Left hindlimb (tissue), 1 donor: Measurements from ENCODE around the gene HDGFL2.

Source experiments
- DNase-seq: peaks from one replicate; pipeline ENCODE4 v3.0.0-alpha.2; 2018

The HDGFL2 gene

GRCh38 chr19:4471403-4472173, 509 bp upstream of the HDGFL2 start:
- DNase-seq = peak; percentile 99

GRCh38 chr19:4473011-4473762, 1.1 kb downstream of the HDGFL2 start:
- DNase-seq = no peak

DNA sequence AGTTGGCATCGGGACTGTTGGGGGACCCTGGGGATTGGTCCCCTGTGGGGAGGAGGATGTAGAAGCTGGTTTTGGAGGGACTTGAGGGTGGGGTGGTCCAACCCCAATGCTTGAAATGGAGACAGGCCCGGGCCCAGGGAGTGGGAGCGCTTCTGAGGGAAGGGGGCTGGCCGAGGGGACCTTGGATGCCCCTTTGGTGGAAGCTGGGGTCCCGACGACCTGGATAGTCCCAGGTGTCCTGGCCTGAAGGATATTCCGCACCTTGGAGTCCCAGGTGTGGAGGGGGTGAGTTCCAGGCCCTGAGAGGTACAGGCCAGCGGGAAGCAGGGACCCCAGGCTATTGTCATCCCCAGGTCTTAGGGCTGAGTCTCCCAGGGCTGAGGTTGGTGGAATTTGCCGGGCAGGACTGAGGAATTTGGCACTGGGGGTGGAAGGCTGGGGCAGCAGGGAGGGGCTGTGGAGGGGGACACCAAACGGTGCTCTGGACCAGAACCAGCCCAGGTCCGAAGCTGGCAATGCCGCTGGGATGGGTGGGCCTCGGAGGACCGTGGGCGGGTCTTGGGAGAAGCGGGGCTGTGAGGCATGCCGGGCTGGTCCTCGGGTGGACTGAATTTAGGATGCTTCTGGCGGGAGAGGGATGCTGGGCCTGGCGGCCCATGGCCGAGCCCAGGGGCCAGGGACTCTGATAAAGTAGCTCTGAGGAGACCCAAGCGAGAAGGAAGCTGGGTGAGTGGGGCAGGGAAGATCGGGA, 1.8 kb downstream of the HDGFL2 start:
- DNase-seq = no peak

GRCh38 chr19:4474514-4475022, 2.5 kb downstream of the HDGFL2 start:
- peak; percentile 78 for DNase-seq

GRCh38 chr19:4477034-4477801, 5.1 kb downstream of the HDGFL2 start:
- no peak for DNase-seq

DNA sequence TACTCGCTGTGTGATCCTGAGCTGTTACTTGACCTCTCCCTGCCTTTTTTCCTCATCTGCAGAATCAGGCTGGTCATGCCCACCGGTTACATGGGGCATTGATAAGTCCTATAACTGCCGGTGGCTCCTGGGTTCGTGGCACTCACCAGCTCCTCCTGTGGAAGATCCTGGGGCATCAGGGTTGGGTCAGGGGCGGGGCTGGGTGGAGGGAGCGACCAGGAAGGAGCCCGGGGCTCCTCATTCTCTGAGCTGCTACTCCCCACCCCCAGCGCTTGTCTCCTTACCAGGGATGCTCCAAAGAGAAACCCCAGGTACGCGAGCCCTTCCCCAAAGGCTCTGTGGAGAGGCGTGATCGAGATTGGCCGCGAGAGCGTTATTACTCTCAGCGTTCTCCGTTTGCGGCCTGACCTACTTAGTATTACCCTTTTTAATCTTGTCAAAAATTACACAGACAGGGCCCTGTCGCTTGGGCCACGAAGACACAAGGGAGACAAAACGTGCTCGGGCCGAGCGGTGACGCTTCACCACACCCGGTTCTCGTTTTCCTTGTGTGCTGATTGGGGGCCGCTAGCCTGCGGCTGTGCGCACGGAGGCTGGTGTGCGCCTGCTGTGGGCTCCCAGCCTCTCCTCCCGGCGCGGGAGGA, 10.7 kb downstream of the HDGFL2 start:
- DNase-seq = no peak

DNA sequence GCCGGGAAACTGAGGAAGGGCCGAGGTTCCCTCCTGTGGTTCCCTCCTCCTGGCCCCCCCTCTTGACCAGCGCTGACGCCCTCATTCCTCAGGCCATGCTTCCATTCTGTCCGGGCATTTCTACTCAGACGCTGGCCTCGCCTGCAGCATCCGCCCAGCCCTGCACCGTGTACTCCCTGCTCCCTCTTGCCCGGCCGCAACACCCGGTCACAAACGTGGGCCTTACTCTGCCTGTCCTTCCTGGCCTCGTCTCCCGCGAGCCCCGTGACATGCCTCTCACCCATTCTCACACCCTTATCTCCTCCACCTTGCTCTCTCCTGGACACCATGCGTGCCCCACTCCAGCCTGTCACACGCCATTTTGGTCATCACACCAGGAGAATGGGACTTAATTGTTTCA, 11.3 kb downstream of the HDGFL2 start:
- no peak for DNase-seq

DNA sequence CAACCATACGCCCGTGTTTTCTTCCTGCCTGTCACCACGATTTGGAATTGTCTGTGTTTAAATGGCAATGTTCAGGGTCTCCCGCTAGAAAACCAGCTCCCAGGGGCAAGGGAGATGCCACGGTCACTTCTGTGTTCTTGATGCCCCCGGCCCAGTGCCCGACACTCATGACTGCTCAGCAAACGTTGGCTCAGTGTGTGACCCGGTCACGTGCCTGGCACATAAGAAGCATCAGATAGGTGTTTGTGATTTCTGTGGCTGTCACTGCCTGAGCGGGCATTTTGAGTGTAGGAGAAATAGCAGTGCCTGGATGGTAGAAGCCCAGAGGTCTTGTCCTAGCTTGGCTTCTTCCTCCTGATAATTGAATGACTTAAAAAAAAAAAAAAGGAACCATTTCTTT, 15.5 kb downstream of the HDGFL2 start:
- DNase-seq = no peak

DNA sequence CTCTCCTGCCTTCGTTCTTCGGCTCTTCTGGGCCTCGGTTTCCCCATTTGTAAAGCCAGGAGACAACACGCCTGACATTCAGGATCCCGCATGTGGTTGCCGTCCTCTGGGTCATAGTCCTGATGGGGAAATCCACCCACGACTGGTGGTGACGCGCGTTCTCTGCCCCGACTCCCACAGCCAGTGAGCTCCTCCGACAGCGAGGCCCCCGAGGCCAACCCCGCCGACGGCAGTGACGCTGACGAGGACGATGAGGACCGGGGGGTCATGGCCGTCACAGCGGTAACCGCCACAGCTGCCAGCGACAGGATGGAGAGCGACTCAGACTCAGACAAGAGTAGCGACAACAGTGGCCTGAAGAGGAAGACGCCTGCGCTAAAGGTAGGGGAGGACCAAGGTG, 16.4 kb downstream of the HDGFL2 start:
- no peak for DNase-seq

GRCh38 chr19:4491446-4491845, 19.3 kb downstream of the HDGFL2 start:
- no peak for DNase-seq

DNA sequence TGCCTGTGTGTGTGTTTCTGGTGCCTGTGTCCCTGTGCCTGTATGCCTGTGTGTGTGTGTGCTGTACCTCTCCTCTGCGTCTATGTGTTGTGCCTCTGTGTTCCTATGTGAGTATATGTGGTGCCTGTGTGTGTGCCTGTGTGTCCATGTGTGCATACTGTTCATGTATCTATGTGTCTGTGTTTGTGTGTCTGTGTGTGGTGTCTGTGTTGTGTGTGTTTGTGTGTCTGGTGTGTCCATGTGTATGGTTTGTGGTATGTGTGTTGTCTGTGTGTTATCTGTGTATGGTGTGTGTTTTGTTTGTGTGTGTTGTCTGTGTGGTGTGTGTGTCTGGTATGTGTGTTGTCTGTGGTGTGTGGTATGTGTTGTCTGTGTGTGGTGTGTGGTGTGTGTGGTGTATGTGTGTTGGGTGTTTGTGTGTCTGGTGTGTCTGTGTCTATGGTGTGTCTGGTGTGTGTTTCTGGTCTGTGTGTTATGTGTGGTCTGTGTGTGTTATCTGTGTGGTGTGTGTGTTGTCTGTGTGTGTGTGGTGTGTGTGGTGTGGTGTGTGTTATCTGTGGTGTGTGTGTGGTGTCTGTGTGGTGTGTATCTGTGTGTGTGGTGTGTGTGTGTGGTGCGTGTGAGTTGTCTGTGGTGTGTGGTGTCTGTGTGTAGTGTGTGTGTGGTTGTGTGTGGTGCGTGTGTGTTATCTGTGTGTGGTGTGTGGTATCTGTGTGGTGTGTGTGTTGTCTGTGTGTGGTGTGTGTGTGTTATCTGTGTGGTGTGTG, 20.4 kb downstream of the HDGFL2 start:
- DNase-seq = no peak

DNA sequence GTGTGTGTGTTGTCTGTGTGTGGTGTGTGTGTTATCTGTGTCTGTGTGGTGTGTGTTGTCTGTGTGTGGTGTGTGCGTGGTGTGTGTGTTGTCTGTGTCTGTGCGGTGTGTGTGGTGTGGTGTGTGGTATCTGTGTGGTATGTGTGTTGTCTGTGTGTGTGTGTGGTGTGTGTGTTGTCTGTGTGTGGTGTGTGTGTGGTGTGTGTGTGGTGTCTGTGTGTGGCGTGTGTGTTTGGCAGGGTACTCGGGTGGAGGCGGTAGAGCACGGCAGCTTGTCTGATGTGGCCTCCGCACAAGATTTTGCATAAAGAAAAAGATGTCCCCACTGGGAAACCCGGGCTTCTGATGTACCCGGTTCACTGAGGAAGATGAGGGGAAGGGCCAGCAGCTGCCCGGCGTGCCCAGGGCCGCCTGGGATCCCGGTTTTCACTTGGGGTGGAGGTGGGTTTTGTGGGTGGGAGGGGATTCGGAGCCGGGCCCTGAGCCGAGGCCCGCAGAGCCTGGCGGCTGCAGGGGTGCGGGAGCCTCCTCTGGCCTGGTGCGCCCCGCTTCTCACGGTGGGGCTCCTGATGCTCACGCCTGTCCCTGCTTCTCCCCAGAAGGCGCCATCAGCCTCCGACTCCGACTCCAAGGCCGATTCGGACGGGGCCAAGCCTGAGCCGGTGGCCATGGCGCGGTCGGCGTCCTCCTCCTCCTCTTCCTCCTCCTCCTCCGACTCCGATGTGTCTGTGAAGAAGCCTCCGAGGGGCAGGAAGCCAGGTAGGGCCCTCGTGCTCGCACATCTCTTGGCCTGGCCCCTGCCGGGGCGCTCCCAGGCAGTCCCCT, 21.2 kb downstream of the HDGFL2 start:
- DNase-seq = no peak

DNA sequence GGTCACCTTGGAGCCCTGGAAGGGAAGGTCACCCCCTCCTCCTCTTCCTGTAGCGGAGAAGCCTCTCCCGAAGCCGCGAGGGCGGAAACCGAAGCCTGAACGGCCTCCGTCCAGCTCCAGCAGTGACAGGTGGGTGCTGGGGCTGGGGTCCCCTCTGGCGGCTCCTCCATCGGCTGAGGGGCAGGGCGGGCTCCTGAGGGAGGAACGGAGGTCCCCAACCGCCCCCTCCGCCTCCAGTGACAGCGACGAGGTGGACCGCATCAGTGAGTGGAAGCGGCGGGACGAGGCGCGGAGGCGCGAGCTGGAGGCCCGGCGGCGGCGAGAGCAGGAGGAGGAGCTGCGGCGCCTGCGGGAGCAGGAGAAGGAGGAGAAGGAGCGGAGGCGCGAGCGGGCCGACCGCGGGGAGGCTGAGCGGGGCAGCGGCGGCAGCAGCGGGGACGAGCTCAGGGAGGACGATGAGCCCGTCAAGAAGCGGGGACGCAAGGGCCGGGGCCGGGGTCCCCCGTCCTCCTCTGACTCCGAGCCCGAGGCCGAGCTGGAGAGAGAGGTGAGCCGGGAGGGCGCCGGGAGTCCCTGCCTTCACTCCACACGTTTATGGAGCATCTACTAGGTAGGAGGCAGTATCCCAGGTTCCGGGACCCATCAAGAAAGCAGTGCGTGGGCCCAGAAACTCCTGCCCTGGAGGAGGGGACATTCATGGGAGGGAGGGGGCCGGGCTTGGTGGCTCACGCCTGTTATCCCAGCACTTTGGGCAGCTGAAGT, 22.0 kb downstream of the HDGFL2 start:
- no peak for DNase-seq

DNA sequence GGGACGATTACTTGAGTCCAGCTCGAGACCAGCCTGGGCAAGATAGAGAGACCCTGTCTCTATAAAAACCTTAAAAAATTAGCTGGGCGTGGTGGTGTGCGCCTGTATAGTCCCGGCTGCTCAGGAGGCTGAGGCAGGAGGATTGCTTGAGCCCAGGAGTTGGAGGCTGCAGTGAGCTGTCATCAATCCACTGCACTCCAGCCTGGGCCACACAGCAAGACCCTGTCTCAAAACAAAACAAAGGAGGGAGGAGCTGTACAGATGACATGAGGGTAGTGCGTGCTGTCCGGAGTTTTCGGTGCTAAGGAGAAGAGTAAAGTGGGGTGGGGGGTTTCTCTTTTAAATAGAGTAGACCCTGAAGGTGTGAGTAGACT, 22.6 kb downstream of the HDGFL2 start:
- no peak for DNase-seq

GRCh38 chr19:4495471-4495870, 23.4 kb downstream of the HDGFL2 start:
- DNase-seq = no peak

GRCh38 chr19:4496304-4496703, 24.2 kb downstream of the HDGFL2 start:
- no peak for DNase-seq

DNA sequence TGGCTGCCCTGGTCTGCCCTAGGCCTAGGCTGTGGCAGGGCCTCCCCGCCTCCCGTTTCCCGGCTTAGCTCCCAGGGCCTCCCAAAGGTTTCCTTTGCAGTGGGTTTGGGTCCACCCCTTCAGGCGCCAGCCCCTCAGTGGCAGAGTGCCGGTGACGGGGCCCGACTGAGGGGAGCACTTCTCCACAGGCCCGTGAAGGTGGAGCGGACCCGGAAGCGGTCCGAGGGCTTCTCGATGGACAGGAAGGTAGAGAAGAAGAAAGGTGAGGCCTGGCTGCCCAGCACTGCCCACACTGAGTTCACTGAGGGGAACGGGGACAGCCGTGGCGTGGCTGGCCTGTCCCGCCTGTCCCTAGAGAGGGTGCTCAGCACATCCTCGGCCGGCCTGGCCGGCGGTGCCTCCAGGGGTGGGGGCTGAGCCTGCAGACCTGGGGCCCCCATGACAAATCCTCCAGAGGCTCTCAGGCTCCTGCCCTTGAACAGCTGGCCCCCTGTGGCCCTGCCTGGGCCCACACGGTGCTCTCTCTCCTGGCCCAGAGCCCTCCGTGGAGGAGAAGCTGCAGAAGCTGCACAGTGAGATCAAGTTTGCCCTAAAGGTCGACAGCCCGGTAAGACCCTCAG, 25.8 kb downstream of the HDGFL2 start:
- DNase-seq = no peak

DNA sequence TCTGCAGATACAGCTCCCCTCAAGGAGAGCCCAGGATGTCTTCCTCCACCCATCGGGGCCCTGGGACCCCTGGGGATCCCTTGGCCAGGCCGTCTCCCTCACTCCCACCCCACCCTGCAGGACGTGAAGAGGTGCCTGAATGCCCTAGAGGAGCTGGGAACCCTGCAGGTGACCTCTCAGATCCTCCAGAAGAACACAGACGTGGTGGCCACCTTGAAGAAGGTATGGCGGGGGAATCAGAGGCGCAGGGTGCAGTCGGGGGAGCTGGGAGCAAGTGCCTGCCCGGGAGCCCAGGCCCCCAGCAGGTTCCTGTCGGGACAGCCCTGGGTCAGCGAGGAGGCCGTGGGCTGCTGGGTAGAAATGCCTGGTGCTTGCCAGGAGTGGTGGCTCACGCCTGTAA, 26.6 kb downstream of the HDGFL2 start:
- DNase-seq = no peak

DNA sequence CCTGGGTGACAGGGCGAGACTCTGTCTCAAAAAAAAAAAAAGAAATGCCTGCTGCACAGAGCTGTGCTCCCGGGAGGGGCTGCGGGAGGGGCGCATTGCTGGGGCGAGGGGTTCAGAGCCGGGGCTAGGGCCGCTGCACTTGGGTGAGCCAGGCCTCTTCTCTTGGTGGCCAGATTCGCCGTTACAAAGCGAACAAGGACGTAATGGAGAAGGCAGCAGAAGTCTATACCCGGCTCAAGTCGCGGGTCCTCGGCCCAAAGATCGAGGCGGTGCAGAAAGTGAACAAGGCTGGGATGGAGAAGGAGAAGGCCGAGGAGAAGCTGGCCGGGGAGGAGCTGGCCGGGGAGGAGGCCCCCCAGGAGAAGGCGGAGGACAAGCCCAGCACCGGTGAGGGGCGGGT, 27.2 kb downstream of the HDGFL2 start:
- DNase-seq = no peak
